Endothelial cell of umbilical vein (primary cell): Measurements from ENCODE around the gene F2. TPM values are rescaled to one million over a fixed set of nuclear protein-coding genes. Genes with fewer than 3 reads are reported as not detected.

ENCODE experiments used
- BruUV-seq: library from RNA; stranded (reverse); fragments of 400-500 nt; replicated peaks from 2 replicates; lab custom pipeline; 2021; lab: Mats Ljungman, UMichigan
- CTCF ChIA-PET: fragments of 300-600, 350-600 bp; sonication (Branson Sonifier 250); formaldehyde crosslinking; loops from one replicate; lab custom pipeline; 2021; ENCODE audit warnings: antibody characterized with exemption, inconsistent platforms; lab: Charles Lee
- POLR2A ChIA-PET: fragments of 300-600, 350-600 bp; sonication (Branson Sonifier 250); formaldehyde crosslinking; loops from one replicate; lab custom pipeline; 2021; ENCODE audit warnings: antibody characterized with exemption, inconsistent platforms; lab: Charles Lee
- DNase-seq: peaks from one replicate; pipeline ENCODE4 v3.0.0-alpha.2; 2011; ENCODE audit warnings: low read depth, low spot score
- FAIRE-seq: peaks from 2 replicates; lab custom pipeline; 2011; peaks lifted over from hg19 to GRCh38; lab: Jason Lieb, UNC
- H2AFZ ChIP-seq: 2 replicates; pipeline ENCODE4 v1.6.0; 2012; ENCODE audit warnings: low read depth, low read length, control low read depth, inconsistent platforms
- H3K27ac ChIP-seq: 2 replicates; pipeline ENCODE4 v1.5.1; 2011; ENCODE audit warnings: low read depth, mild to moderate bottlenecking, control low read depth, low read length, moderate library complexity; ENCODE audit not compliant: insufficient read depth
- H3K27me3 ChIP-seq, 2 experiments: 2 replicates each; pipeline versions ENCODE4 v1.6.0 to v1.6.1; 2011; ENCODE audit warnings: low read length in 2 of 2, mixed read lengths in 1 of 2; ENCODE audit not compliant: control insufficient read depth in 2 of 2, insufficient read depth in 2 of 2
- H3K36me3 ChIP-seq, 2 experiments: 2 replicates in 1 of 2; 3 replicates in 1 of 2; pipeline ENCODE4 v1.5.1; 2011; ENCODE audit warnings: low read length in 2 of 2, mild to moderate bottlenecking in 1 of 2, moderate library complexity in 1 of 2; ENCODE audit not compliant: control insufficient read depth in 2 of 2, insufficient read depth in 2 of 2; ENCODE audit errors: extremely low read depth in 1 of 2
- H3K4me1 ChIP-seq: 3 replicates; pipeline ENCODE4 v1.5.1; 2011; ENCODE audit warnings: mild to moderate bottlenecking, low read length; ENCODE audit not compliant: control insufficient read depth, insufficient read depth; ENCODE audit errors: extremely low read depth
- H3K4me2 ChIP-seq: 2 replicates; pipeline ENCODE4 v1.6.1; 2011; ENCODE audit warnings: low read length, control low read depth, mixed read lengths; ENCODE audit not compliant: insufficient read depth
- H3K4me3 ChIP-seq, 3 experiments: fragments of 200-600 bp in 1 of 3; sonication (generic), shearing (Covaris generic) in 1 of 3; replicated peaks in 1 of 3; 2 replicates each; pipeline ENCODE4 v1.5.1; 2011 to 2016; ENCODE audit warnings: control low read depth in 3 of 3, low read length in 3 of 3, mild to moderate bottlenecking in 2 of 3, inconsistent platforms in 1 of 3, low read depth in 1 of 3, moderate library complexity in 1 of 3; ENCODE audit not compliant: insufficient read depth in 1 of 3
- H3K79me2 ChIP-seq: 2 replicates; pipeline ENCODE4 v1.6.0; 2012; ENCODE audit warnings: low read length, inconsistent platforms; ENCODE audit not compliant: control insufficient read depth, insufficient read depth
- H3K9ac ChIP-seq: replicated peaks from 2 replicates; pipeline ENCODE3; 2011; ENCODE audit warnings: low read length, control low read depth; ENCODE audit not compliant: insufficient read depth; ENCODE audit errors: extremely low read depth
- H3K9me1 ChIP-seq: replicated peaks from 3 replicates; pipeline ENCODE4 v1.6.0; 2011; ENCODE audit warnings: mild to moderate bottlenecking, low read length; ENCODE audit not compliant: control insufficient read depth, insufficient read depth; ENCODE audit errors: extremely low read depth
- H3K9me3 ChIP-seq: replicated peaks from 2 replicates; pipeline ENCODE4 v1.5.1; 2012; ENCODE audit warnings: low read length, inconsistent platforms; ENCODE audit not compliant: control insufficient read depth, insufficient read depth
- H4K20me1 ChIP-seq: replicated peaks from 2 replicates; pipeline ENCODE3; 2011; ENCODE audit warnings: mild to moderate bottlenecking, low read length; ENCODE audit not compliant: control insufficient read depth, insufficient read depth; ENCODE audit errors: extremely low read depth
- EZH2 ChIP-seq: IDR thresholded peaks from 2 replicates; pipeline ENCODE4 v1.6.1; 2012; ENCODE audit warnings: borderline replicate concordance, low read depth, mild to moderate bottlenecking, moderate library complexity, low read length, inconsistent platforms; ENCODE audit not compliant: severe bottlenecking
- FOS ChIP-seq: IDR thresholded peaks from 2 replicates; pipeline ENCODE4 v1.6.1; 2011; ENCODE audit warnings: mild to moderate bottlenecking, low read length, moderate library complexity, borderline replicate concordance; ENCODE audit not compliant: insufficient read depth
- GATA2 ChIP-seq: IDR thresholded peaks from 2 replicates; pipeline ENCODE4 v1.7.0; 2011; ENCODE audit warnings: low read depth, mild to moderate bottlenecking, moderate library complexity, mixed read lengths, low read length; ENCODE audit not compliant: insufficient read length, insufficient read depth
- JUN ChIP-seq: IDR thresholded peaks from 2 replicates; pipeline ENCODE4 v1.6.1; 2011; ENCODE audit warnings: borderline replicate concordance, low read depth; ENCODE audit not compliant: insufficient read length, insufficient read depth
- MYC ChIP-seq: IDR thresholded peaks from one replicate; pipeline ENCODE4 v1.6.1; 2011; ENCODE audit warnings: mild to moderate bottlenecking, low read depth, low read length
- POLR2A ChIP-seq: IDR thresholded peaks from 2 replicates; pipeline ENCODE4 v1.6.1; 2012; ENCODE audit warnings: low read depth, mild to moderate bottlenecking, control low read depth, low read length
- POLR2AphosphoS5 ChIP-seq: IDR thresholded peaks from 2 replicates; pipeline ENCODE4 v1.6.1; 2012; ENCODE audit warnings: low read depth, mild to moderate bottlenecking, control low read depth, low read length, moderate library complexity; ENCODE audit not compliant: insufficient read depth
- dilution Hi-C: fragments of 300-500 bp; cut with MboI; formaldehyde crosslinking; loops from one replicate; pipeline ENCODE4 v1.15.0; 2019; ENCODE audit warnings: low sequenced_read_pairs; ENCODE audit not compliant: extremely low pct_ligation_motif_present
- intact Hi-C: fragments of 100-400 bp; cut with micrococcal nuclease; formaldehyde crosslinking; loops from one replicate; pipeline ENCODE4 v1.10.0; 2022
- polyA plus RNA-seq, 4 experiments: library from polyadenylated mRNA; depleted of rRNA in 3 of 4; stranded (reverse) in 3 of 4; unstranded in 1 of 4; fragments of >200 nt; gene quantifications; 2 replicates each; pipeline versions ENCODE4 v1.2.1 to v1.2.3, GENCODE V29; 2011 to 2012; ENCODE audit warnings: missing spikeins in 1 of 4
- total RNA-seq: library from RNA; stranded (reverse); gene quantifications from 2 replicates; pipeline ENCODE4 v1.2.3, GENCODE V29; 2021
- TF ChIP-seq, protein P1 (sequence below): IDR thresholded peaks from 2 replicates; pipeline ENCODE4 v1.6.1; 2011; ENCODE audit not compliant: insufficient read depth, insufficient read length
- TF ChIP-seq, protein P2 (sequence below), 2 donors: IDR thresholded peaks; 1 replicate in 1 of 2; 2 replicates in 1 of 2; pipeline ENCODE4 v1.5.1; 2011; ENCODE audit warnings: low read length in 2 of 2, mild to moderate bottlenecking in 2 of 2, moderate library complexity in 2 of 2, control low read depth in 1 of 2, inconsistent platforms in 1 of 2, low read depth in 1 of 2; ENCODE audit not compliant: insufficient read depth in 1 of 2; ENCODE audit errors: extremely low read depth in 1 of 2

Gene F2
- total and polyA plus RNA-seq, 2 donors (not counting 3 experiments of a cell fraction or from before 2014, with no cell fraction given), result 0.04 TPM; not detected in 1

DNA sequence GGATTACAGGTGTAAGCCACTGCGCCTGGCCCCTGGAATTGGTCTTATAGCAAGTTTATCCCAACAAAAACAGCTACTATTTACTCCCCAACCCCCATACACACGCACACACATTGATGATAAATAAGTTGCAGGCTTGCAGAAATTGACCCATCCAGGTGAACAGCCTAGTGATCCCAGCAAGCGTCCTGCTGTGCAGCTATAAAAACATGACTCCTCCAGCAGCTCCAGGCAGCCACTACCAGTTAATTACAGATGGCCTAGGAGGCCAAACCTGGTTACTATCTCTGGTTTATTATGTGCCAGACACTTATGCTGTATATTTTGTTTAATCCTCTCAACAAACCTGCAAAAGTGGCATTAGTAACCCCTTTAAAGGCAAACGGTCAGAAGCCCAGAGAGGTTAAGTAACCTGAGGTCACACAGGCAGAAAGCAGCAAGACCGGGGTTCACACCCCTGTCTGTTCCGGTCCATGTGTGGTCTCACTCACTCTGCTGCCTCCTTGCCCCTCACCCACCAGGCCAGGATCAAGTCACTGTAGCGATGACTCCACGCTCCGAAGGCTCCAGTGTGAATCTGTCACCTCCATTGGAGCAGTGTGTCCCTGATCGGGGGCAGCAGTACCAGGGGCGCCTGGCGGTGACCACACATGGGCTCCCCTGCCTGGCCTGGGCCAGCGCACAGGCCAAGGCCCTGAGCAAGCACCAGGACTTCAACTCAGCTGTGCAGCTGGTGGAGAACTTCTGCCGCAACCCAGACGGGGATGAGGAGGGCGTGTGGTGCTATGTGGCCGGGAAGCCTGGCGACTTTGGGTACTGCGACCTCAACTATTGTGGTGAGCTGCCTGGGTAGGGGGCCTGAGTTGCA, 6.6 kb downstream of the F2 start:
- no peaks in the 10 kb centered on the region for H3K36me3 ChIP-seq
- H3K27ac ChIP-seq, result no peak overlapping the region
- no peaks in the 10 kb centered on the region for H3K9me3 ChIP-seq
- H3K9me1 ChIP-seq, result no peaks in the 10 kb centered on the region
- H2AFZ ChIP-seq, result no peak overlapping the region
- ChIA-PET POLR2A (interaction anchor here (0.6 kb wide), 1 partner anchor 1140 kb away, joined by 3 read pairs; no protein-coding TSS in a partner anchor), CTCF (no interaction called here)
- no peak overlapping the region for H3K4me3 ChIP-seq
- no peak for DNase-seq
- FAIRE-seq, result no peak
- intact Hi-C loops, result no loop called here
- H3K27me3 ChIP-seq, result no peaks in the 10 kb centered on the region
- dilution Hi-C loops, result no loop called here
- H3K9ac ChIP-seq, result no peak overlapping the region
- no TSS peak for BruUV-seq
- no peak for TF ChIP-seq GATA2
- no peak for TF ChIP-seq FOS
- no peaks in the 10 kb centered on the region for H3K79me2 ChIP-seq
- H3K4me1 ChIP-seq, result no peaks in the 10 kb centered on the region
- no peak overlapping the region for H3K4me2 ChIP-seq
- H4K20me1 ChIP-seq, result no peaks in the 10 kb centered on the region

DNA sequence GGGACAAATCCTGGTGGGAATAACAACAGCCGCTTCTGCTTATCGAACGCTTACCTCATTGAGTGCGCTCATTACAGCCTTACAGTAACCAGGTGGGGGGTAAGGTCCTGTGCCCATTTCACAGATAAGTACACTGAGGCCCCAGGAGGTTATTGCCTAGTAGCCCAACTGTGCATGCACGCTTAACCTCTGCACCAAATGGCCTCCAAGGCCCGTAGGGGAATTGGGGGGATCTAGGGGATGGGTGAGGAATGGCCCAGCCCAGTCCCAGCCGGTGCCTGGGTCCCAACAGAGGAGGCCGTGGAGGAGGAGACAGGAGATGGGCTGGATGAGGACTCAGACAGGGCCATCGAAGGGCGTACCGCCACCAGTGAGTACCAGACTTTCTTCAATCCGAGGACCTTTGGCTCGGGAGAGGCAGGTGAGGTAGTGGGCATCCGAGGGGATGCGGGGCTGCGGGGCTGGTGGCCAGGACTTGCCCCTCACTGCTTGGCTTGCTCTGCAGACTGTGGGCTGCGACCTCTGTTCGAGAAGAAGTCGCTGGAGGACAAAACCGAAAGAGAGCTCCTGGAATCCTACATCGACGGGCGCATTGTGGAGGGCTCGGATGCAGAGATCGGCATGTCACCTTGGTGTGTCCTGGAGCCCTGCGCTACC, 7.3 kb downstream of the F2 start:
- Histone ChIP-seq H3K4me2 (no peak overlapping the region), H3K36me3 (no peaks in the 10 kb centered on the region), H3K4me3 (no peak overlapping the region), H3K4me1 (no peaks in the 10 kb centered on the region), H3K27me3 (no peaks in the 10 kb centered on the region), H3K27ac (no peak overlapping the region), H2AFZ (no peak overlapping the region), H4K20me1 (no peaks in the 10 kb centered on the region), H3K9ac (no peak overlapping the region), H3K9me1 (no peaks in the 10 kb centered on the region), H3K79me2 (no peaks in the 10 kb centered on the region), H3K9me3 (no peaks in the 10 kb centered on the region)
- TF ChIP-seq POLR2A (no peak), EZH2 (no peak), JUN (no peak), POLR2AphosphoS5 (no peak), GATA2 (no peak), FOS (no peak), MYC (no peak)
- TF ChIP-seq, protein P1, sequence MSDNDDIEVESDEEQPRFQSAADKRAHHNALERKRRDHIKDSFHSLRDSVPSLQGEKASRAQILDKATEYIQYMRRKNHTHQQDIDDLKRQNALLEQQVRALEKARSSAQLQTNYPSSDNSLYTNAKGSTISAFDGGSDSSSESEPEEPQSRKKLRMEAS, result no peak
- TF ChIP-seq, protein P2, sequence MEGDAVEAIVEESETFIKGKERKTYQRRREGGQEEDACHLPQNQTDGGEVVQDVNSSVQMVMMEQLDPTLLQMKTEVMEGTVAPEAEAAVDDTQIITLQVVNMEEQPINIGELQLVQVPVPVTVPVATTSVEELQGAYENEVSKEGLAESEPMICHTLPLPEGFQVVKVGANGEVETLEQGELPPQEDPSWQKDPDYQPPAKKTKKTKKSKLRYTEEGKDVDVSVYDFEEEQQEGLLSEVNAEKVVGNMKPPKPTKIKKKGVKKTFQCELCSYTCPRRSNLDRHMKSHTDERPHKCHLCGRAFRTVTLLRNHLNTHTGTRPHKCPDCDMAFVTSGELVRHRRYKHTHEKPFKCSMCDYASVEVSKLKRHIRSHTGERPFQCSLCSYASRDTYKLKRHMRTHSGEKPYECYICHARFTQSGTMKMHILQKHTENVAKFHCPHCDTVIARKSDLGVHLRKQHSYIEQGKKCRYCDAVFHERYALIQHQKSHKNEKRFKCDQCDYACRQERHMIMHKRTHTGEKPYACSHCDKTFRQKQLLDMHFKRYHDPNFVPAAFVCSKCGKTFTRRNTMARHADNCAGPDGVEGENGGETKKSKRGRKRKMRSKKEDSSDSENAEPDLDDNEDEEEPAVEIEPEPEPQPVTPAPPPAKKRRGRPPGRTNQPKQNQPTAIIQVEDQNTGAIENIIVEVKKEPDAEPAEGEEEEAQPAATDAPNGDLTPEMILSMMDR (IDR thresholded peaks at IDR 0.05; ENCODE audit: extremely low read depth in 1 of 2, insufficient read depth in 1 of 2, low read depth in 1 of 2, low read length in 2 of 2), result no peak
- FAIRE-seq (no peak), DNase-seq (no peak)
- BruUV-seq, result no TSS peak
- ChIA-PET POLR2A (no interaction called here), CTCF (no interaction called here)
- dilution Hi-C loops (no loop called here), intact Hi-C loops (no loop called here)
